WTC11 (cell line): ENCODE measurements around the gene CCDC83. TPM values are rescaled to one million over a fixed set of nuclear protein-coding genes. Genes with fewer than 3 reads are reported as not detected.

Experiments used
- ATAC-seq: fragments of 200-7000 bp; cut with Tn5 transposase; 2 replicates; pipeline ENCODE4 v1.10.0; 2021; ENCODE audit warnings: mild to moderate bottlenecking, moderate library complexity
- CTCF ChIA-PET: fragments of 300-600 bp; sonication (Branson Sonifier 250); formaldehyde crosslinking; loops from one replicate; lab custom pipeline; 2021; ENCODE audit warnings: antibody characterized with exemption; lab: Charles Lee
- POLR2A ChIA-PET: fragments of 350-600 bp; sonication (Branson Sonifier 250); formaldehyde crosslinking; loops from one replicate; lab custom pipeline; 2021; ENCODE audit warnings: antibody characterized with exemption; lab: Charles Lee
- DNase-seq: peaks from one replicate; pipeline ENCODE4 v3.0.0; 2021; ENCODE audit warnings: low spot score
- H3K27ac Mint-ChIP-seq: 2 replicates; pipeline ENCODE4 v1.8.0; 2021; ENCODE audit warnings: mixed read lengths
- H3K27me3 Mint-ChIP-seq: 2 replicates; pipeline ENCODE4 v1.8.0; 2021; ENCODE audit warnings: low read depth, mild to moderate bottlenecking, moderate library complexity, mixed read lengths
- H3K36me3 Mint-ChIP-seq: 2 replicates; pipeline ENCODE4 v1.8.0; 2021; ENCODE audit warnings: mixed read lengths
- H3K4me1 Mint-ChIP-seq: 2 replicates; pipeline ENCODE4 v1.8.0; 2022; ENCODE audit warnings: mixed read lengths
- H3K4me3 Mint-ChIP-seq: 2 replicates; pipeline ENCODE4 v1.8.0; 2021; ENCODE audit warnings: mild to moderate bottlenecking, moderate library complexity, mixed read lengths
- H3K9me3 Mint-ChIP-seq: 2 replicates; pipeline ENCODE4 v1.8.0; 2021; ENCODE audit warnings: mixed read lengths
- CREB1 ChIP-seq: sonication (generic); formaldehyde crosslinking; IDR thresholded peaks from 2 replicates; pipeline ENCODE4 v1.8.0; 2023; ENCODE audit warnings: mild to moderate bottlenecking, missing genetic modification reagents
- ELF4 ChIP-seq: sonication (generic); formaldehyde crosslinking; IDR thresholded peaks from 2 replicates; pipeline ENCODE4 v1.8.1; 2022; ENCODE audit warnings: low read depth, mild to moderate bottlenecking, moderate library complexity, missing genetic modification reagents
- FOXK1 ChIP-seq: sonication (generic); formaldehyde crosslinking; IDR thresholded peaks from 2 replicates; pipeline ENCODE4 v1.8.0; 2022; ENCODE audit warnings: mild to moderate bottlenecking, moderate library complexity, missing genetic modification reagents
- GTF2I ChIP-seq: fragments of 250-450 bp; sonication (Bioruptor Pico); conservative IDR thresholded peaks from 2 replicates; pipeline ENCODE4 v1.4.0; 2021; ENCODE audit warnings: mild to moderate bottlenecking
- JAZF1 ChIP-seq: fragments of 250-450 bp; sonication (Bioruptor Pico); IDR thresholded peaks from 2 replicates; pipeline ENCODE4 v1.9.0; 2021; ENCODE audit warnings: moderate library complexity, mild to moderate bottlenecking, inconsistent platforms
- NR1H2 ChIP-seq: sonication (generic); formaldehyde crosslinking; IDR thresholded peaks from 2 replicates; pipeline ENCODE4 v1.9.0; 2021; ENCODE audit warnings: mild to moderate bottlenecking, moderate library complexity, missing genetic modification reagents
- SOX15 ChIP-seq: fragments of 250-450 bp; sonication (Bioruptor Pico); IDR thresholded peaks from 2 replicates; pipeline ENCODE4 v1.9.0; 2021; ENCODE audit warnings: mild to moderate bottlenecking
- TP53 ChIP-seq: sonication (generic); formaldehyde crosslinking; IDR thresholded peaks from 2 replicates; pipeline ENCODE4 v1.8.1; 2023; ENCODE audit warnings: mild to moderate bottlenecking, missing genetic modification reagents
- ZNF121 ChIP-seq: sonication (generic); formaldehyde crosslinking; IDR thresholded peaks from 2 replicates; pipeline ENCODE4 v1.8.0; 2023; ENCODE audit warnings: missing genetic modification reagents
- total RNA-seq: library from RNA; stranded (reverse); gene quantifications from 3 replicates; pipeline ENCODE4 v1.2.3, GENCODE V29; 2021
- TF ChIP-seq, protein P1 (sequence below): sonication (generic); formaldehyde crosslinking; IDR thresholded peaks from 2 replicates; pipeline ENCODE4 v1.8.1; 2022; ENCODE audit warnings: missing genetic modification reagents, borderline replicate concordance
- TF ChIP-seq, protein P2 (sequence below): sonication (generic); formaldehyde crosslinking; IDR thresholded peaks from 2 replicates; pipeline ENCODE4 v1.8.0; 2023; ENCODE audit warnings: missing genetic modification reagents, mild to moderate bottlenecking, borderline replicate concordance
- TF ChIP-seq, protein P3 (sequence below): sonication (generic); formaldehyde crosslinking; IDR thresholded peaks from 2 replicates; pipeline ENCODE4 v1.8.1; 2023; ENCODE audit warnings: mild to moderate bottlenecking, missing genetic modification reagents
- TF ChIP-seq, protein P4 (sequence below): fragments of 250-450 bp; sonication (Bioruptor Pico); IDR thresholded peaks from 2 replicates; pipeline ENCODE4 v1.9.0; 2021; ENCODE audit warnings: mild to moderate bottlenecking, borderline replicate concordance

CCDC83 gene
- total RNA-seq, 1 experiment from 2014 or later: not detected

DNA sequence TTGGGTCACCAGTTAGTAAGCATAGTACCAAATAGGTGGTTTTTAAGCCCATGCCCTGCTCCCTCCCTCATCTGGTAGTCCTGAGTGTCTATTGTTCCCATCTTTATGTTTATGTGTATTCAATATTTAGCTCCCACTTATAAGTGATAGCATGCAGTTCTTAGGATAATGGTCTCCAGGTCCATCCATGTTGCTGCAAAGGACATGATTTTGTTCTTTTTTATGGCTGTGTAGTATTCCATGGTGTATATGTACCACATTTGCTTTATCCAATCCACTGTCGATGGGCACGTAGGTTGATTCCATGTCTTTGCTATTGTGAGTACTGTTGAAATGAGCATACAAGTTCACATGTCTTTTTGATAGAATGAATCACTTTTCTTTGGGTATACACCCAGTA is 26.0 kb upstream of the CCDC83 start:
- no peak for TF ChIP-seq ZNF121 (CRISPR knock-in tag)
- 0 out of 2 replicates have a peak, but pooled peaks have one; percentile 30 for TF ChIP-seq GTF2I (CRISPR knock-in tag)
- no peak for TF ChIP-seq NR1H2
- no peak overlapping the region for H3K4me3 Mint-ChIP-seq
- peaks cover 12% of the 10 kb centered on the region; the same call in 1 of the 2 replicates for H3K9me3 Mint-ChIP-seq
- ATAC-seq: no peak
- DNase-seq: no peak
- peaks cover 10% of the 10 kb centered on the region for H3K4me1 Mint-ChIP-seq
- no peaks in the 10 kb centered on the region for H3K36me3 Mint-ChIP-seq
- POLR2A ChIA-PET: no interaction called here
- no peak overlapping the region for H3K27ac Mint-ChIP-seq
- H3K27me3 Mint-ChIP-seq: peaks cover 4% of the 10 kb centered on the region
- CTCF ChIA-PET: no interaction called here

DNA sequence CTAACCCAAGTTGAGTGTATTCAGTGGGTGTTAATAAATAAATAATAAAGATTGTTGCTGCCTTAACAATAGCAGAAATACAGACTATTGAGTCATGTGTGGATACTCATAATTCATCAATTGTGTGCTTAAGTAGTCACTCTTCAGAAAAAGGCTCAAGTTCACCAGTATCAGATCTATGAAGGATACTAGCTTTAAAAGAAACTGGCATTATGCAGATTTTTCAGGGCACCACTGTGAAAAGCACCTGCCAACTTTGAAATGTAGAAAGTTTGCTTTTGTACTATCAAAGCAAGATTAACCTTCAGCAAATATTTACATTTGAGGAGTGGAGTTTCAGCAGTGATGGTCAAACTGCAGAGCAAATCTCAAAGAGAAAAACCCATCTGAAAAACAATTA is 24.1 kb upstream of the CCDC83 start:
- ATAC-seq (no peak), DNase-seq (no peak)
- TF ChIP-seq TP53 (CRISPR knock-in tag): no peak
- TF ChIP-seq, protein P1, sequence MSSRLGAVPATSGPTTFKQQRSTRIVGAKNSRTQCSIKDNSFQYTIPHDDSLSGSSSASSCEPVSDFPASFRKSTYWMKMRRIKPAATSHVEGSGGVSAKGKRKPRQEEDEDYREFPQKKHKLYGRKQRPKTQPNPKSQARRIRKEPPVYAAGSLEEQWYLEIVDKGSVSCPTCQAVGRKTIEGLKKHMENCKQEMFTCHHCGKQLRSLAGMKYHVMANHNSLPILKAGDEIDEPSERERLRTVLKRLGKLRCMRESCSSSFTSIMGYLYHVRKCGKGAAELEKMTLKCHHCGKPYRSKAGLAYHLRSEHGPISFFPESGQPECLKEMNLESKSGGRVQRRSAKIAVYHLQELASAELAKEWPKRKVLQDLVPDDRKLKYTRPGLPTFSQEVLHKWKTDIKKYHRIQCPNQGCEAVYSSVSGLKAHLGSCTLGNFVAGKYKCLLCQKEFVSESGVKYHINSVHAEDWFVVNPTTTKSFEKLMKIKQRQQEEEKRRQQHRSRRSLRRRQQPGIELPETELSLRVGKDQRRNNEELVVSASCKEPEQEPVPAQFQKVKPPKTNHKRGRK: no peak
- no peak for TF ChIP-seq FOXK1 (CRISPR knock-in tag)
- TF ChIP-seq, protein P2, sequence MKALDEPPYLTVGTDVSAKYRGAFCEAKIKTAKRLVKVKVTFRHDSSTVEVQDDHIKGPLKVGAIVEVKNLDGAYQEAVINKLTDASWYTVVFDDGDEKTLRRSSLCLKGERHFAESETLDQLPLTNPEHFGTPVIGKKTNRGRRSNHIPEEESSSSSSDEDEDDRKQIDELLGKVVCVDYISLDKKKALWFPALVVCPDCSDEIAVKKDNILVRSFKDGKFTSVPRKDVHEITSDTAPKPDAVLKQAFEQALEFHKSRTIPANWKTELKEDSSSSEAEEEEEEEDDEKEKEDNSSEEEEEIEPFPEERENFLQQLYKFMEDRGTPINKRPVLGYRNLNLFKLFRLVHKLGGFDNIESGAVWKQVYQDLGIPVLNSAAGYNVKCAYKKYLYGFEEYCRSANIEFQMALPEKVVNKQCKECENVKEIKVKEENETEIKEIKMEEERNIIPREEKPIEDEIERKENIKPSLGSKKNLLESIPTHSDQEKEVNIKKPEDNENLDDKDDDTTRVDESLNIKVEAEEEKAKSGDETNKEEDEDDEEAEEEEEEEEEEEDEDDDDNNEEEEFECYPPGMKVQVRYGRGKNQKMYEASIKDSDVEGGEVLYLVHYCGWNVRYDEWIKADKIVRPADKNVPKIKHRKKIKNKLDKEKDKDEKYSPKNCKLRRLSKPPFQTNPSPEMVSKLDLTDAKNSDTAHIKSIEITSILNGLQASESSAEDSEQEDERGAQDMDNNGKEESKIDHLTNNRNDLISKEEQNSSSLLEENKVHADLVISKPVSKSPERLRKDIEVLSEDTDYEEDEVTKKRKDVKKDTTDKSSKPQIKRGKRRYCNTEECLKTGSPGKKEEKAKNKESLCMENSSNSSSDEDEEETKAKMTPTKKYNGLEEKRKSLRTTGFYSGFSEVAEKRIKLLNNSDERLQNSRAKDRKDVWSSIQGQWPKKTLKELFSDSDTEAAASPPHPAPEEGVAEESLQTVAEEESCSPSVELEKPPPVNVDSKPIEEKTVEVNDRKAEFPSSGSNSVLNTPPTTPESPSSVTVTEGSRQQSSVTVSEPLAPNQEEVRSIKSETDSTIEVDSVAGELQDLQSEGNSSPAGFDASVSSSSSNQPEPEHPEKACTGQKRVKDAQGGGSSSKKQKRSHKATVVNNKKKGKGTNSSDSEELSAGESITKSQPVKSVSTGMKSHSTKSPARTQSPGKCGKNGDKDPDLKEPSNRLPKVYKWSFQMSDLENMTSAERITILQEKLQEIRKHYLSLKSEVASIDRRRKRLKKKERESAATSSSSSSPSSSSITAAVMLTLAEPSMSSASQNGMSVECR: no peak
- no peak for TF ChIP-seq JAZF1 (CRISPR knock-in tag)
- TF ChIP-seq, protein P3, sequence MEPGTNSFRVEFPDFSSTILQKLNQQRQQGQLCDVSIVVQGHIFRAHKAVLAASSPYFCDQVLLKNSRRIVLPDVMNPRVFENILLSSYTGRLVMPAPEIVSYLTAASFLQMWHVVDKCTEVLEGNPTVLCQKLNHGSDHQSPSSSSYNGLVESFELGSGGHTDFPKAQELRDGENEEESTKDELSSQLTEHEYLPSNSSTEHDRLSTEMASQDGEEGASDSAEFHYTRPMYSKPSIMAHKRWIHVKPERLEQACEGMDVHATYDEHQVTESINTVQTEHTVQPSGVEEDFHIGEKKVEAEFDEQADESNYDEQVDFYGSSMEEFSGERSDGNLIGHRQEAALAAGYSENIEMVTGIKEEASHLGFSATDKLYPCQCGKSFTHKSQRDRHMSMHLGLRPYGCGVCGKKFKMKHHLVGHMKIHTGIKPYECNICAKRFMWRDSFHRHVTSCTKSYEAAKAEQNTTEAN: no peak
- TF ChIP-seq, protein P4, sequence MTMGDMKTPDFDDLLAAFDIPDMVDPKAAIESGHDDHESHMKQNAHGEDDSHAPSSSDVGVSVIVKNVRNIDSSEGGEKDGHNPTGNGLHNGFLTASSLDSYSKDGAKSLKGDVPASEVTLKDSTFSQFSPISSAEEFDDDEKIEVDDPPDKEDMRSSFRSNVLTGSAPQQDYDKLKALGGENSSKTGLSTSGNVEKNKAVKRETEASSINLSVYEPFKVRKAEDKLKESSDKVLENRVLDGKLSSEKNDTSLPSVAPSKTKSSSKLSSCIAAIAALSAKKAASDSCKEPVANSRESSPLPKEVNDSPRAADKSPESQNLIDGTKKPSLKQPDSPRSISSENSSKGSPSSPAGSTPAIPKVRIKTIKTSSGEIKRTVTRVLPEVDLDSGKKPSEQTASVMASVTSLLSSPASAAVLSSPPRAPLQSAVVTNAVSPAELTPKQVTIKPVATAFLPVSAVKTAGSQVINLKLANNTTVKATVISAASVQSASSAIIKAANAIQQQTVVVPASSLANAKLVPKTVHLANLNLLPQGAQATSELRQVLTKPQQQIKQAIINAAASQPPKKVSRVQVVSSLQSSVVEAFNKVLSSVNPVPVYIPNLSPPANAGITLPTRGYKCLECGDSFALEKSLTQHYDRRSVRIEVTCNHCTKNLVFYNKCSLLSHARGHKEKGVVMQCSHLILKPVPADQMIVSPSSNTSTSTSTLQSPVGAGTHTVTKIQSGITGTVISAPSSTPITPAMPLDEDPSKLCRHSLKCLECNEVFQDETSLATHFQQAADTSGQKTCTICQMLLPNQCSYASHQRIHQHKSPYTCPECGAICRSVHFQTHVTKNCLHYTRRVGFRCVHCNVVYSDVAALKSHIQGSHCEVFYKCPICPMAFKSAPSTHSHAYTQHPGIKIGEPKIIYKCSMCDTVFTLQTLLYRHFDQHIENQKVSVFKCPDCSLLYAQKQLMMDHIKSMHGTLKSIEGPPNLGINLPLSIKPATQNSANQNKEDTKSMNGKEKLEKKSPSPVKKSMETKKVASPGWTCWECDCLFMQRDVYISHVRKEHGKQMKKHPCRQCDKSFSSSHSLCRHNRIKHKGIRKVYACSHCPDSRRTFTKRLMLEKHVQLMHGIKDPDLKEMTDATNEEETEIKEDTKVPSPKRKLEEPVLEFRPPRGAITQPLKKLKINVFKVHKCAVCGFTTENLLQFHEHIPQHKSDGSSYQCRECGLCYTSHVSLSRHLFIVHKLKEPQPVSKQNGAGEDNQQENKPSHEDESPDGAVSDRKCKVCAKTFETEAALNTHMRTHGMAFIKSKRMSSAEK (CRISPR knock-in tag): no peak
- no peak for TF ChIP-seq ELF4 (CRISPR knock-in tag)
- TF ChIP-seq SOX15: no peak
- TF ChIP-seq CREB1 (CRISPR knock-in tag): no peak
- POLR2A ChIA-PET: no interaction called here
- no peak overlapping the region for H3K4me3 Mint-ChIP-seq
- H3K36me3 Mint-ChIP-seq: no peaks in the 10 kb centered on the region
- H3K27ac Mint-ChIP-seq: no peak overlapping the region
- H3K4me1 Mint-ChIP-seq: peaks cover 10% of the 10 kb centered on the region
- H3K27me3 Mint-ChIP-seq: peaks cover 4% of the 10 kb centered on the region
- H3K9me3 Mint-ChIP-seq: peaks cover 22% of the 10 kb centered on the region
- CTCF ChIA-PET: no interaction called here
